HG03442 (cell line): Measurements from ENCODE around the gene PTS.

ENCODE experiments used
- ATAC-seq: cut with Tn5 transposase; IDR thresholded peaks from one replicate; pipeline ENCODE4 v1.9.1; 2021; ENCODE audit warnings: mild to moderate bottlenecking, moderate library complexity; ENCODE audit not compliant: unreplicated experiment

The PTS gene

GRCh38 chr11:112260490-112260889 is 34.3 kb downstream of the PTS start, which contains the start of gene PLET1:
Gene PLET1 (minus strand): TSS chr11:112260860. CDS start chr11:112260589, 271 bp downstream.
- no peak for ATAC-seq

GRCh38 chr11:112265659-112266409 is 39.6 kb downstream of the PTS start:
- ATAC-seq: no peak

GRCh38 chr11:112266410-112266778 is 40.2 kb downstream of the PTS start:
- no peak for ATAC-seq

GRCh38 chr11:112267188-112267591 is 41.0 kb downstream of the PTS start:
- ATAC-seq: no peak

- no peak for ATAC-seq
Observed at GRCh38 chr11:112268406-112268805, 42.2 kb downstream of the PTS start.

GRCh38 chr11:112269139-112269538 is 42.9 kb downstream of the PTS start:
- ATAC-seq: no peak

- no peak for ATAC-seq
Observed at GRCh38 chr11:112270551-112271180, 44.4 kb downstream of the PTS start.

GRCh38 chr11:112271242-112271641 is 45.0 kb downstream of the PTS start:
- ATAC-seq: no peak

- no peak for ATAC-seq
Observed at GRCh38 chr11:112273066-112273465, 46.8 kb downstream of the PTS start.

- no peak for ATAC-seq
Observed at GRCh38 chr11:112274007-112274783, 48.0 kb downstream of the PTS start.

- no peak for ATAC-seq
Observed at GRCh38 chr11:112277029-112277428, 50.8 kb downstream of the PTS start.

GRCh38 chr11:112277941-112278340 is 51.7 kb downstream of the PTS start:
- no peak for ATAC-seq

- no peak for ATAC-seq
Observed at GRCh38 chr11:112278803-112279202, 52.6 kb downstream of the PTS start.

GRCh38 chr11:112279901-112280267 is 53.7 kb downstream of the PTS start:
- ATAC-seq: no peak

GRCh38 chr11:112280268-112281126 is 54.3 kb downstream of the PTS start:
- no peak for ATAC-seq

- no peak for ATAC-seq
Observed at GRCh38 chr11:112281726-112282125, 55.5 kb downstream of the PTS start.
